Glomerular endothelial cell (primary cell): ENCODE data around the gene UACA. TPM values are rescaled to one million over a fixed set of nuclear protein-coding genes. Genes with fewer than 3 reads are reported as not detected.

ENCODE experiments used
- total RNA-seq: library from RNA; depleted of rRNA; stranded (reverse); fragments of >200 nt; gene quantifications from 2 replicates; pipeline ENCODE4 v1.2.3, GENCODE V29; 2015

UACA gene
- total RNA-seq, 1 donor from 2014 or later = 247 TPM

Other genes with a start within 250 kb of the UACA start
- 18.4 and 48.9 TPM in 2 replicates for gene LARP6, start 90.6 kb upstream of the UACA start, total RNA-seq
- gene THAP10, start 128.9 kb upstream of the UACA start, total RNA-seq = 3.0 and 4.4 TPM in 2 replicates
- gene LRRC49, start 129.3 kb upstream of the UACA start, total RNA-seq = 4.5 and 6.7 TPM in 2 replicates